Body of pancreas (tissue), 4 donors: ENCODE results near the gene WDR82.

ENCODE experiments used
- POLR2A ChIP-seq, 3 donors: fragments of 450-650 bp; IDR thresholded peaks; one replicate each; pipeline ENCODE4 v1.6.1; 2016; ENCODE audit warnings: antibody characterized with exemption in 3 of 3, mild to moderate bottlenecking in 2 of 3
- TF ChIP-seq, protein P1 (sequence below), 7 experiments: fragments of 450-650 bp in 4 of 7; fragments of 200-600 bp in 3 of 7; sonication (generic) in 3 of 7; IDR thresholded peaks; one replicate each; pipeline ENCODE4 v1.5.1; 2016 to 2019; ENCODE audit warnings: antibody characterized with exemption in 7 of 7

DNA sequence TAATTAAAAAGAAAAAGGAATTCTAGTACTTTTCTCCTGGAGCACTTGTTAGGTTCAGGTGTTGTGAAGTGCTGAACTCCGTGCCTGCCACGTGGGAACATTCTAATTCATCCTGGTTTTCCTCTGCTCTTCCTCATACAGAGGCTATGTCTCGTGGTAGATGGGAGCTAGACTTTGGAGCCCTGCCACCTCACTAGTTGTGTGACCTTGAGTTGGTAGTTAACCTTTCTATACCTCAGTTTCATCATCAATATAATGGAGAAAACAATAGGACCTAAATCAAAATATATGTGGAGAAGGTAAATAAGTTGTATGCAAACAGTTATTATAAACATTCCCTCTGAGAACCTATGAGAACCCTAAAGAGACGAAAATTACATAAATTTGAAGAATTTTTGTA lies 69.9 kb downstream of the WDR82 start:
- TF ChIP-seq, protein P1, sequence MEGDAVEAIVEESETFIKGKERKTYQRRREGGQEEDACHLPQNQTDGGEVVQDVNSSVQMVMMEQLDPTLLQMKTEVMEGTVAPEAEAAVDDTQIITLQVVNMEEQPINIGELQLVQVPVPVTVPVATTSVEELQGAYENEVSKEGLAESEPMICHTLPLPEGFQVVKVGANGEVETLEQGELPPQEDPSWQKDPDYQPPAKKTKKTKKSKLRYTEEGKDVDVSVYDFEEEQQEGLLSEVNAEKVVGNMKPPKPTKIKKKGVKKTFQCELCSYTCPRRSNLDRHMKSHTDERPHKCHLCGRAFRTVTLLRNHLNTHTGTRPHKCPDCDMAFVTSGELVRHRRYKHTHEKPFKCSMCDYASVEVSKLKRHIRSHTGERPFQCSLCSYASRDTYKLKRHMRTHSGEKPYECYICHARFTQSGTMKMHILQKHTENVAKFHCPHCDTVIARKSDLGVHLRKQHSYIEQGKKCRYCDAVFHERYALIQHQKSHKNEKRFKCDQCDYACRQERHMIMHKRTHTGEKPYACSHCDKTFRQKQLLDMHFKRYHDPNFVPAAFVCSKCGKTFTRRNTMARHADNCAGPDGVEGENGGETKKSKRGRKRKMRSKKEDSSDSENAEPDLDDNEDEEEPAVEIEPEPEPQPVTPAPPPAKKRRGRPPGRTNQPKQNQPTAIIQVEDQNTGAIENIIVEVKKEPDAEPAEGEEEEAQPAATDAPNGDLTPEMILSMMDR (IDR thresholded peaks at IDR 0.05): no peak
- TF ChIP-seq POLR2A (IDR thresholded peaks at IDR 0.05): no peak
